ENCODE measurements around the gene TNFRSF14. TPM values are rescaled to one million over a fixed set of nuclear protein-coding genes. Genes with fewer than 3 reads are reported as not detected.

The TNFRSF14 gene
- total RNA-seq, 2 donors from 2014 or later = 111 to 145 TPM

GRCh38 chr1:2543543-2544092 lies 12.6 kb upstream of the TNFRSF14 start:
- no peak overlapping the region for H3K4me3 ChIP-seq
- peaks cover 15% of the 10 kb centered on the region for H3K4me1 ChIP-seq
- H3K27ac ChIP-seq = no peak overlapping the region
- no peak for DNase-seq
- H3K9me3 ChIP-seq = no peaks in the 10 kb centered on the region
- TF ChIP-seq CTCF (IDR thresholded peaks at IDR 0.05) = no peak
- intact Hi-C loops (cut with DNase I) = no loop called here
- H3K27me3 ChIP-seq = peaks cover 15% of the 10 kb centered on the region
- H3K36me3 ChIP-seq = no peaks in the 10 kb centered on the region
- no peak overlapping the region for H3K9ac ChIP-seq (ENCODE audit: low read depth in 2 of 2, low read length in 2 of 2)

- no peak overlapping the region for H3K4me3 ChIP-seq
- peaks cover 15% of the 10 kb centered on the region for H3K27me3 ChIP-seq
- intact Hi-C loops (cut with DNase I) = no loop called here
- DNase-seq = no peak
- no peak overlapping the region for H3K9ac ChIP-seq (ENCODE audit: low read depth in 2 of 2, low read length in 2 of 2)
- no peaks in the 10 kb centered on the region for H3K36me3 ChIP-seq
- no peaks in the 10 kb centered on the region for H3K9me3 ChIP-seq
- peaks cover 20% of the 10 kb centered on the region for H3K4me1 ChIP-seq
- H3K27ac ChIP-seq = no peak overlapping the region
- no peak for TF ChIP-seq CTCF (IDR thresholded peaks at IDR 0.05)
Measured at GRCh38 chr1:2544093-2544874, 11.9 kb upstream of the TNFRSF14 start.

- TF ChIP-seq CTCF (IDR thresholded peaks at IDR 0.05) = no peak
- H3K36me3 ChIP-seq = no peaks in the 10 kb centered on the region
- peaks cover 11% of the 10 kb centered on the region for H3K27me3 ChIP-seq
- no peak overlapping the region for H3K4me3 ChIP-seq
- H3K4me1 ChIP-seq = peaks cover 22% of the 10 kb centered on the region
- DNase-seq = no peak
- no peaks in the 10 kb centered on the region for H3K9me3 ChIP-seq
- peak overlapping the region in 1 of 2 donors; percentile 40 for H3K9ac ChIP-seq (ENCODE audit: low read depth in 2 of 2, low read length in 2 of 2)
- intact Hi-C loops (cut with DNase I) = loop anchor here (5.0 kb wide), 1 partner anchor 133 kb away; the partner anchor contains the start of gene PEX10
- peak overlapping the region; percentile 60 for H3K27ac ChIP-seq
Measured at GRCh38 chr1:2544875-2545640, 11.1 kb upstream of the TNFRSF14 start.

GRCh38 chr1:2545754-2546514 lies 10.2 kb upstream of the TNFRSF14 start:
- peak overlapping the region; percentile 80 to 89 for H3K9ac ChIP-seq (ENCODE audit: low read depth in 2 of 2, low read length in 2 of 2)
- H3K4me1 ChIP-seq = peaks cover 20% of the 10 kb centered on the region

More at GRCh38 chr1:2545754-2546514, 10.2 kb upstream of the TNFRSF14 start:
- intact Hi-C loops (cut with DNase I) = loop anchor here (5.0 kb wide), 1 partner anchor 134 kb away; the partner anchor contains the start of gene PEX10
- Histone ChIP-seq H3K9me3 (no peaks in the 10 kb centered on the region), H3K27ac (peak overlapping the region; percentile 100), H3K27me3 (peaks cover 3% of the 10 kb centered on the region), H3K36me3 (no peaks in the 10 kb centered on the region), H3K4me3 (peak overlapping the region; percentile 55)
- TF ChIP-seq CTCF (IDR thresholded peaks at IDR 0.05) = no peak
- DNase-seq = peak; percentile 93

All from colonic mucosa (tissue), 4 donors.